GM19468 (cell line): ENCODE data around the gene PODNL1.
"Not testable (repeated sequence)": the region's sequence is repeated elsewhere in the genome, so short reads cannot be mapped to it uniquely, and the experiment has no call there.

Experiments
- ATAC-seq: cut with Tn5 transposase; IDR thresholded peaks from one replicate; pipeline ENCODE4 v1.9.1; 2021; ENCODE audit warnings: mild to moderate bottlenecking, moderate library complexity, moderate number of reproducible peaks; ENCODE audit not compliant: unreplicated experiment; ENCODE audit errors: extremely low read depth

PODNL1 gene

GRCh38 chr19:13932149-13932637 lies 6.0 kb downstream of the PODNL1 start:
- ATAC-seq = no peak

GRCh38 chr19:13931391-13932148 lies 6.6 kb downstream of the PODNL1 start:
- no peak for ATAC-seq

GRCh38 chr19:13930402-13930801 lies 7.8 kb downstream of the PODNL1 start:
- ATAC-seq = no peak

GRCh38 chr19:13929956-13930355 lies 8.3 kb downstream of the PODNL1 start:
- ATAC-seq = no peak

GRCh38 chr19:13929340-13929739 lies 8.9 kb downstream of the PODNL1 start:
- ATAC-seq = no peak

- ATAC-seq = no peak
Observed at GRCh38 chr19:13926715-13927114, 11.5 kb downstream of the PODNL1 start.

GRCh38 chr19:13926010-13926409 lies 12.2 kb downstream of the PODNL1 start:
- no peak for ATAC-seq

GRCh38 chr19:13923194-13923987 lies 14.8 kb downstream of the PODNL1 start:
- ATAC-seq = no peak

GRCh38 chr19:13922118-13922517 lies 16.1 kb downstream of the PODNL1 start:
- ATAC-seq = not testable (repeated sequence)

GRCh38 chr19:13920940-13921747 lies 17.1 kb downstream of the PODNL1 start:
- no peak for ATAC-seq

- ATAC-seq = no peak
Observed at GRCh38 chr19:13920524-13920923, 17.7 kb downstream of the PODNL1 start.

GRCh38 chr19:13918726-13919411 lies 19.3 kb downstream of the PODNL1 start:
- no peak for ATAC-seq

GRCh38 chr19:13917888-13918406 lies 20.3 kb downstream of the PODNL1 start:
- ATAC-seq = no peak

- ATAC-seq = no peak
Observed at GRCh38 chr19:13914777-13915176, 23.4 kb downstream of the PODNL1 start.

- no peak for ATAC-seq
Observed at GRCh38 chr19:13913352-13913751, 24.9 kb downstream of the PODNL1 start.

GRCh38 chr19:13909430-13909829 lies 28.8 kb downstream of the PODNL1 start:
- no peak for ATAC-seq

GRCh38 chr19:13908674-13909073 lies 29.5 kb downstream of the PODNL1 start:
- no peak for ATAC-seq

GRCh38 chr19:13906910-13907309 lies 31.3 kb downstream of the PODNL1 start:
- no peak for ATAC-seq

- no peak for ATAC-seq
Observed at GRCh38 chr19:13906521-13906904, 31.7 kb downstream of the PODNL1 start.
